Limb (tissue), 2 donors: ENCODE measurements around the gene CXCL6.

ENCODE experiments used
- DNase-seq, 2 donors: peaks; one replicate each; pipeline ENCODE4 v3.0.0-alpha.2; 2016; ENCODE audit errors: extremely low spot score in 2 of 2

Gene CXCL6

GRCh38 chr4:73836373-73837279, at the start of gene CXCL6:
CXCL6 (plus strand) TSS chr4:73836678; CDS start chr4:73836751, 73 bp downstream.
- DNase-seq: peak in 1 of 2 donors; percentile 50

GRCh38 chr4:73788411-73788810, 48.1 kb upstream of the CXCL6 start:
- DNase-seq: no peak

- DNase-seq: no peak
Observed at GRCh38 chr4:73798842-73799241, 37.6 kb upstream of the CXCL6 start.

- DNase-seq: no peak
Observed at GRCh38 chr4:73800206-73800605, 36.3 kb upstream of the CXCL6 start.

GRCh38 chr4:73801692-73802091, 34.8 kb upstream of the CXCL6 start:
- DNase-seq: no peak

- no peak for DNase-seq
Observed at GRCh38 chr4:73803213-73803612, 33.3 kb upstream of the CXCL6 start.

- DNase-seq: no peak
Observed at GRCh38 chr4:73810191-73810590, 26.3 kb upstream of the CXCL6 start.

- no peak for DNase-seq
Observed at GRCh38 chr4:73811841-73812240, 24.6 kb upstream of the CXCL6 start.

- no peak for DNase-seq
Observed at GRCh38 chr4:73814679-73815078, 21.8 kb upstream of the CXCL6 start.

- no peak for DNase-seq
Observed at GRCh38 chr4:73815145-73815544, 21.3 kb upstream of the CXCL6 start.

GRCh38 chr4:73816814-73817213, 19.7 kb upstream of the CXCL6 start:
- DNase-seq: no peak

- DNase-seq: no peak
Observed at GRCh38 chr4:73817341-73817740, 19.1 kb upstream of the CXCL6 start.

- no peak for DNase-seq
Observed at GRCh38 chr4:73821325-73821724, 15.2 kb upstream of the CXCL6 start.

- no peak for DNase-seq
Observed at GRCh38 chr4:73822389-73822788, 14.1 kb upstream of the CXCL6 start.

GRCh38 chr4:73822812-73823504, 13.5 kb upstream of the CXCL6 start:
- no peak for DNase-seq

- no peak for DNase-seq
Observed at GRCh38 chr4:73823760-73824159, 12.7 kb upstream of the CXCL6 start.

GRCh38 chr4:73828956-73829355, 7.5 kb upstream of the CXCL6 start:
- no peak for DNase-seq

GRCh38 chr4:73831569-73831968, 4.9 kb upstream of the CXCL6 start:
- no peak for DNase-seq

- no peak for DNase-seq
Observed at GRCh38 chr4:73832651-73833237, 3.7 kb upstream of the CXCL6 start.

GRCh38 chr4:73839071-73839470, 2.6 kb downstream of the CXCL6 start:
- no peak for DNase-seq

- no peak for DNase-seq
Observed at GRCh38 chr4:73839715-73840114, 3.2 kb downstream of the CXCL6 start.

GRCh38 chr4:73841243-73841925, 4.9 kb downstream of the CXCL6 start:
- no peak for DNase-seq
